HL-60 (cell line): Measurements from ENCODE around the gene ESR1.

Experiments
- CTCF ChIP-seq: IDR thresholded peaks from one replicate; pipeline ENCODE4 v1.5.1; 2011; ENCODE audit warnings: low read length, control low read depth, inconsistent platforms; ENCODE audit not compliant: insufficient read depth
- POLR2AphosphoS5 ChIP-seq: IDR thresholded peaks from 2 replicates; pipeline ENCODE4 v1.6.1; 2012; ENCODE audit warnings: low read depth

GRCh38 chr6:151826517-151827142 lies 19.1 kb downstream of the ESR1 start:
- TF ChIP-seq CTCF (no peak), POLR2AphosphoS5 (no peak)
